Lower lobe of right lung (tissue), 2 donors: Measurements from ENCODE around the gene PDXP. TPM values are rescaled to one million over a fixed set of nuclear protein-coding genes. Genes with fewer than 3 reads are reported as not detected.

Experiments
- ATAC-seq, 2 donors: fragments of 200-7000 bp; cut with Tn5 transposase; one replicate each; pipeline ENCODE4 v1.9.1; 2020 to 2022; ENCODE audit warnings: mild to moderate bottlenecking in 2 of 2, moderate library complexity in 2 of 2
- DNase-seq: peaks from one replicate; pipeline ENCODE4 v3.0.0-alpha.2; 2020
- H3K27ac ChIP-seq: fragments of 200-600 bp; one replicate; pipeline ENCODE4 v1.8.0; 2022
- H3K27me3 ChIP-seq: fragments of 200-600 bp; one replicate; pipeline ENCODE4 v1.8.0; 2022; ENCODE audit warnings: low read depth
- H3K36me3 ChIP-seq: fragments of 200-600 bp; one replicate; pipeline ENCODE4 v1.8.0; 2022; ENCODE audit warnings: mild to moderate bottlenecking
- H3K4me1 ChIP-seq: fragments of 200-600 bp; one replicate; pipeline ENCODE4 v1.8.0; 2022
- H3K4me3 ChIP-seq: fragments of 200-600 bp; one replicate; pipeline ENCODE4 v1.8.0; 2022; ENCODE audit warnings: mild to moderate bottlenecking
- H3K9me3 ChIP-seq: fragments of 200-600 bp; one replicate; pipeline ENCODE4 v1.8.0; 2022
- CTCF ChIP-seq: fragments of 200-600 bp; IDR thresholded peaks from one replicate; pipeline ENCODE4 v1.8.0; 2022; ENCODE audit warnings: antibody characterized with exemption, mild to moderate bottlenecking
- intact Hi-C: fragments of 100-400 bp; cut with DNase I; formaldehyde crosslinking; loops from one replicate; pipeline ENCODE4 v1.11.0; 2022
- total RNA-seq: library from RNA; stranded (reverse); fragmentation: NEBNext Ultra II Directional; extraction: Animal tissue kit (Norgen Biotek cat#: 25700); gene quantifications from one replicate; pipeline ENCODE4 v1.2.1, GENCODE V29; 2021
- donor health status: DM: no; HTN: yes; CAD: no; lungs with severe emphysema.

Gene PDXP
- total RNA-seq, 1 donor from 2014 or later: 3.9 TPM

DNA sequence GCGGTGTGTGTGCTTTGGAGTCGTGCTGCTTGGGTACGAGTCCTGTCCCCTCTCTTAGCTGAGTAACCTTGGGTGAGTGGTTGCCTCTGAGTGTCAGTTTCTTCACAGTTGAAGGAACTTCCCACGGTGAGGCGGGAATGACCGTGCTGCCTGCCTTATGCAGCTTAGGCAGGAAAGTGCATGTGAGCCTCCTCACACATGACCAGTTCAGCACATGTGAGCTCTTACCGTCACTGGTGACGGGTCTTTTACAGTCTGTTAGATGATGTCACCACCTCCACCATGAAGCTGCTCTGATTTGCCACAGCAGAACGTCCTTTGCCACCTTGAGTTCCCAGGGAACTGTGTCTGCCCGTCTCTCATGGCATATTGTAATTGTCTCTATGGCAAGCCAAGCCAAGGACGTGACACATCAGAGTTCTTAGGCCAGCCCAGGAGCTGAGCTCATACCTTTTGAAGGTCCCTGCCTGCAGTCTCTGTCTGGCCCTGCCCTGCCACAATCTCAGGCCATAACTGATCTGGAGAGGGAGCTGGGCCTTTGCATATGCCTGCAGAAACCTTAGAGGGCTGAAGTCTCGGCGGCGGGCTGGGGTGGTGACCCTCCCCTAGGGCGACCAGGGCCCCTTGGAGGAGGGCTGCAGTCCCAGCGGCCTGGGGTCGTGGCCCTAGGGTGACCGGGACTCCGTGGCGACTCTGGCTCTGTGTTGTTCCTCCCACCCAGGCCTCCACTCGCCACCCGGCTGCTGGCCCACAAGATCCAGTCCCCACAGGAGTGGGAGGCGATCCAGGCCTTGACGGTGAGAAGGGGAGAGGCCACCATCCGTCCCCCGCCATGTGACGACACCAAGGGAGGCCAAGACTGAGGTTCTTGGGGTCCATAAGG, 42.1 kb upstream of the PDXP start:
- Histone ChIP-seq H3K27me3 (no peaks in the 10 kb centered on the region), H3K4me3 (no peak overlapping the region), H3K4me1 (peaks cover 11% of the 10 kb centered on the region), H3K9me3 (no peaks in the 10 kb centered on the region), H3K27ac (no peak overlapping the region), H3K36me3 (peaks cover 77% of the 10 kb centered on the region)
- TF ChIP-seq CTCF: no peak
- DNase-seq (no peak), ATAC-seq (no peak)
- intact Hi-C loops: no loop called here

DNA sequence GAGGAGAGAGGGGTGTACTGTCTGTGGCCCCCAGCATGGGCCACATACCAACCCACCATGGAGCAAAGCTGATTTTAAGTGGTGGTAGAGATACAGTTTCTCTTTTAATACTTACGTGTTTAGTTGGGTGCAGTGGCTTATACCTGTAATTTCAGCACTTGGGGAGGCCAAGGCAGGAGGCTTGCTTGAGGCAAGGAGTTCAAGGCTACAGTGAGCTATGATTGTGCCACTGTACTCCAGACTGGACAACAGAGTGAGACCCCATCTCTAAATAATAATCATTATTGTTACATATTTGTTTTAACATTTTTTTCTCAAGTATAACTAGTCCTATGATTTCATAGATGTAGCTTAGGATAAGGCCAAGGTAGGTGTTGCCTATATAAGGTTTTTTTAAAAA, 41.1 kb upstream of the PDXP start:
- H3K36me3 ChIP-seq: peaks cover 86% of the 10 kb centered on the region
- H3K27me3 ChIP-seq: no peaks in the 10 kb centered on the region
- intact Hi-C loops: no loop called here
- no peak for TF ChIP-seq CTCF
- H3K27ac ChIP-seq: no peak overlapping the region
- DNase-seq (no peak), ATAC-seq (no peak)
- H3K4me1 ChIP-seq: peaks cover 9% of the 10 kb centered on the region
- H3K9me3 ChIP-seq: no peaks in the 10 kb centered on the region
- H3K4me3 ChIP-seq: no peak overlapping the region

DNA sequence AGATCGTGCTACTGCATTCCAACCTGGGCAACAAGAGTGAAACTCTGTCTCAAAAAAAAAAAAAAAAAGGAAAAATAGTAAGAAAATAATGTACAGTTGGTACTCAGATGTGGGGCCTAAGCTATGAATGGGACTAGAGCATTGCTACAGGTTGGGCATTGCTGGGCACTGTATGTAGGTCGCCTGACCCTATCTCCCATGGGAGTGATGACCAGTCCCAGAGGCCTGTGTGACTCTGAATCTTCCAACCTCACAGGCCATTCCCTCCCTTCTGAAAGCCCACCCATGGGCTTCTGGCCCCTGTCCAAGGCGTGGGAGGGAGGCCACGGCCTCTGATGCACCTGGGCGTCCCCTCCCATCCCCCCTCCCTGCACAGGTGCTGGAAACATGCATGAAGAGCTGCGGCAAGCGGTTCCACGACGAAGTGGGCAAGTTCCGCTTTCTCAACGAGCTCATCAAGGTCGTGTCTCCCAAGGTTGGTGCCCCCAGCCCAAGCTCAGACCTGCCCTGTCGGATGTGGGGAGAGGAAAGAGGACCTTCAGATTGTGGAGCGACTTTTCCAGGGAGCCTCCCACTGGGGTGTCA, 40.4 kb upstream of the PDXP start:
- no peak overlapping the region for H3K4me3 ChIP-seq
- H3K4me1 ChIP-seq: peaks cover 8% of the 10 kb centered on the region
- no peaks in the 10 kb centered on the region for H3K9me3 ChIP-seq
- TF ChIP-seq CTCF: no peak
- intact Hi-C loops: no loop called here
- H3K27me3 ChIP-seq: no peaks in the 10 kb centered on the region
- ATAC-seq (no peak), DNase-seq (no peak)
- H3K36me3 ChIP-seq: peaks cover 94% of the 10 kb centered on the region
- H3K27ac ChIP-seq: no peak overlapping the region

GRCh38 chr22:37618674-37619073, 39.8 kb upstream of the PDXP start:
- DNase-seq: no peak
- no peaks in the 10 kb centered on the region for H3K27me3 ChIP-seq
- ATAC-seq: no peak
- H3K4me3 ChIP-seq: no peak overlapping the region
- H3K27ac ChIP-seq: no peak overlapping the region
- peaks cover 95% of the 10 kb centered on the region for H3K36me3 ChIP-seq
- H3K9me3 ChIP-seq: no peaks in the 10 kb centered on the region
- H3K4me1 ChIP-seq: peaks cover 8% of the 10 kb centered on the region
- intact Hi-C loops: no loop called here
- TF ChIP-seq CTCF: no peak

DNA sequence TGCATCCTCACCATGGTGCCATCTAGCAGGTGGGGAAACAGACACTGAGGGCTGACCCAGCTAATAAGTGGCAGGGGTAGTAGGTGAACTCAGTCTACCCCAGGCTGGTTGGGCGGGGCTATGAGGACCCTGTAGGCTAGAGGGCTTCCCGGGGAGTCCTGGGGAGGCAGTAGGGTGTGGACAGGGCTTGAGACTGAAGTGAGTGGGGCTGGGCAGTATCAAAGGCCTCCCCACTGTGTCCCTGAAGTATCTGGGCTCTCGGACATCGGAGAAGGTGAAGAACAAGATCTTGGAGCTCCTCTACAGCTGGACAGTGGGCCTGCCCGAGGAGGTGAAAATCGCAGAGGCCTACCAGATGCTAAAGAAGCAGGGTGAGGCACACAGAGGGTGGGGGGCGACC, 38.5 kb upstream of the PDXP start:
- H3K27me3 ChIP-seq: no peaks in the 10 kb centered on the region
- no peak overlapping the region for H3K4me3 ChIP-seq
- H3K4me1 ChIP-seq: peaks cover 9% of the 10 kb centered on the region
- H3K9me3 ChIP-seq: no peaks in the 10 kb centered on the region
- H3K27ac ChIP-seq: no peak overlapping the region
- DNase-seq (no peak), ATAC-seq (no peak)
- TF ChIP-seq CTCF: no peak
- intact Hi-C loops: no loop called here
- H3K36me3 ChIP-seq: peaks cover 82% of the 10 kb centered on the region
